Neural progenitor cell (in vitro differentiated cells): ENCODE results near the gene ITPR2.

Experiments
- EZH2 ChIP-seq: fragments of 200-600 bp; sonication (generic); IDR thresholded peaks from 2 replicates; pipeline ENCODE4 v1.6.1; 2017; ENCODE audit warnings: antibody characterized with exemption, mild to moderate bottlenecking, moderate library complexity
- EZH2phosphoT487 ChIP-seq: fragments of 200-600 bp; sonication (generic); IDR thresholded peaks from 2 replicates; pipeline ENCODE4 v1.6.1; 2017; ENCODE audit warnings: antibody characterized with exemption
- TF ChIP-seq, protein P1 (sequence below): fragments of 200-600 bp; sonication (generic); IDR thresholded peaks from 2 replicates; pipeline ENCODE4 v1.5.1; 2017; ENCODE audit warnings: antibody characterized with exemption, mild to moderate bottlenecking

DNA sequence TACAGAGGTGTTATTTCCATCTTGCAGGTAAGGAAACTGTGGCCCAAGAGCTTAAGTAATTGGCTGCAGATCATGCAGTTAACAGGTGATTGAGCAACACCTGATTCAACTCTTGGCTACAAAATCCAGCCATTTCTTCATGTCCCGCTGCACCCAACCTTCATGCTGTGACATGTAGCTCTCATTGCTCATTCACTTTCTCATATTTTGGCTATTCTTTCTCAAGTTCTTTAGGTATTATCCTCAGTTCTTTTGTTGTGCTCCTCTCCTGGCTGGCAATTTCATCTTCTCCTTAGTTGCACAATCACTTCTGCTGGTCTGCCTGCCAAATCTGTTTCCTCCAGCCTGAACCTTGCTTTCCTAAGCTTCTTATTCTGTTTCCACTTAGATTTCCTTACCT, 336.8 kb downstream of the ITPR2 start:
- TF ChIP-seq, protein P1, sequence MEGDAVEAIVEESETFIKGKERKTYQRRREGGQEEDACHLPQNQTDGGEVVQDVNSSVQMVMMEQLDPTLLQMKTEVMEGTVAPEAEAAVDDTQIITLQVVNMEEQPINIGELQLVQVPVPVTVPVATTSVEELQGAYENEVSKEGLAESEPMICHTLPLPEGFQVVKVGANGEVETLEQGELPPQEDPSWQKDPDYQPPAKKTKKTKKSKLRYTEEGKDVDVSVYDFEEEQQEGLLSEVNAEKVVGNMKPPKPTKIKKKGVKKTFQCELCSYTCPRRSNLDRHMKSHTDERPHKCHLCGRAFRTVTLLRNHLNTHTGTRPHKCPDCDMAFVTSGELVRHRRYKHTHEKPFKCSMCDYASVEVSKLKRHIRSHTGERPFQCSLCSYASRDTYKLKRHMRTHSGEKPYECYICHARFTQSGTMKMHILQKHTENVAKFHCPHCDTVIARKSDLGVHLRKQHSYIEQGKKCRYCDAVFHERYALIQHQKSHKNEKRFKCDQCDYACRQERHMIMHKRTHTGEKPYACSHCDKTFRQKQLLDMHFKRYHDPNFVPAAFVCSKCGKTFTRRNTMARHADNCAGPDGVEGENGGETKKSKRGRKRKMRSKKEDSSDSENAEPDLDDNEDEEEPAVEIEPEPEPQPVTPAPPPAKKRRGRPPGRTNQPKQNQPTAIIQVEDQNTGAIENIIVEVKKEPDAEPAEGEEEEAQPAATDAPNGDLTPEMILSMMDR = no peak
- TF ChIP-seq EZH2 (no peak), EZH2phosphoT487 (no peak)
